Left colon (tissue), 2 donors: Measurements from ENCODE around the gene PIGZ. TPM values are rescaled to one million over a fixed set of nuclear protein-coding genes. Genes with fewer than 3 reads are reported as not detected.

Source experiments
- ATAC-seq: fragments of 200-7000 bp; cut with Tn5 transposase; one replicate; pipeline ENCODE4 v1.9.1; 2020; ENCODE audit warnings: mild to moderate bottlenecking, moderate library complexity
- DNase-seq, 2 donors: peaks; one replicate each; pipeline ENCODE4 v3.0.0-alpha.2; 2020
- intact Hi-C, 2 donors: fragments of 100-400 bp; cut with DNase I in 1 of 2; cut with micrococcal nuclease in 1 of 2; formaldehyde crosslinking; loops; one replicate each; pipeline versions ENCODE4 v1.11.2 to v1.14.0; 2022; cut with DNase I, micrococcal nuclease
- total RNA-seq, 2 donors: library from RNA; stranded (reverse); fragmentation: NEBNext Ultra II Directional; extraction: Animal tissue kit (Norgen Biotek cat#: 25700); gene quantifications; one replicate each; pipeline ENCODE4 v1.2.1, GENCODE V29; 2021
- donor health status: DM: no; HTN: no; CAD: no.
- donor health status: DM: yes; HTN: yes; CAD: no.

The PIGZ gene
- total RNA-seq, 2 donors from 2014 or later = 92.6 to 129 TPM

GRCh38 chr3:196989721-196990262 is 21.2 kb upstream of the PIGZ start:
- DNase-seq = peak in 1 of 2 donors; percentile 23
- ATAC-seq = peak; percentile 19
- intact Hi-C loops = no loop called here

GRCh38 chr3:196988241-196989029 is 19.8 kb upstream of the PIGZ start:
- intact Hi-C loops = no loop called here
- ATAC-seq (peak; percentile 88), DNase-seq (peak; percentile 54 to 55)

- ATAC-seq (no peak), DNase-seq (peak in 1 of 2 donors; percentile 10)
- intact Hi-C loops = no loop called here
Measured at GRCh38 chr3:196987022-196987421, 18.4 kb upstream of the PIGZ start.

DNA sequence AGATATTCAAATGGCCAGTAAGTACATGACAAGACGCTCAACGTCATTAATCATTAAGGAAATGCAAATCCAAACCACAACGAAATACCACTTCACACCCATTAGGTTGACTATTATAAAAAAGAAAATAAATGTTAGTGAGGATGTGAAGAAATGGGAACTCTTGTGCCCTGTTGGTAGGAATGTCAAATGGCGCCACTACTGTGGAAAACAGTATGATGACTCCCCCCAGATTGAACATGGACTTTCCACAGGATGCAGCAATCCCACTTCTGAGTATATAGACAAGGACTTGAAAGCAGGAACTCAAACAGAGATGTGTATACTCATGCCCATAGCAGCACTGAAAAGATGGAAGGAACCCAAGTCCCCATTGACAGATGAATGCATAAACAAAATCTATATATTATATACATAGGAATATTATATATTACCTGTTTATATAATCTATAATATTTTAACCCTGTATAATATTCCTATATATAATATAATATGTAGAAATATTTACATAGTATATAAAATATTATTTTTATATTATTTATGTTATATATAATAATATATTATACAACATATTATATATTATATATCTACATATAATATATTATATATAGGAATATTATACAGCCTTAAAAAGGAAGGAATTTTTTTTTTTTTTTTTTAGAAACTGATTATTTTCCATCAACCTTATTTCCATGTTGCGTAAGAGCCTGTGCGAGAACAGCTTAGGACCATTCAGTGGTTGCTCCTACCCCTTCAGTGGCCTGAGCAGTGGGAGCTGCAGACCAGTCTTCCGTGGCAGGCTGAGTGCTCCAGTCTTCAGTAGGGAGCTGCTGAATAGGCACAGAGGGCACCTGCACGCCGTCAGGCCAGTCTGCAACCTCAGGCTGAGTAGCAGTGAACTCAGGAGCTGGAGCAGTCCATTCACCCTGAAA is 17.6 kb upstream of the PIGZ start:
- intact Hi-C loops = no loop called here
- DNase-seq (peak in 1 of 2 donors; percentile 2), ATAC-seq (no peak)

DNA sequence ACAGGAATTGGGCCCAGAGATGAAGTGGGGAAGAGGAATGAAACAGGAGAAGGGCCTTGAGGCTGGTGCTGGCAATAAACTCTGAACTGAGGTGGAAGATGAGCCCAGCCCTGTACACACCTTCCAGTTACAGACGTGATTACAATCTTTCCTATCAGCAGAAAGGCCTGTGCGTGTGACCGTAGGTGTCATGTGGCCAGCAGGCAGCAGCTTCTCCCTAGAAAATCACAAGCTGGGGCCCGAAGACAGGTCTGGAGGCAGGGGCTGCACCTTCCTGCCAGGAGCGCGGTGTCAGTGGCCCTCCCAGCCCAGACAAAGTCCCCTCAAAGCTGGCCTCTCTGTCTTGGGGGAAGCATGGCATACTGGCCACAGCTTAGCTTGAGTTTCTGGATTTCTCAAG is 16.7 kb upstream of the PIGZ start:
- intact Hi-C loops = no loop called here
- DNase-seq (peak in 1 of 2 donors; percentile 25), ATAC-seq (peak; percentile 64)

GRCh38 chr3:196983186-196983585 is 14.6 kb upstream of the PIGZ start:
- intact Hi-C loops = no loop called here
- no peak for DNase-seq

GRCh38 chr3:196981657-196982056 is 13.0 kb upstream of the PIGZ start:
- intact Hi-C loops = no loop called here
- no peak for ATAC-seq
- DNase-seq = no peak

More at GRCh38 chr3:196983186-196983585, 14.6 kb upstream of the PIGZ start:
- ATAC-seq = no peak

DNA sequence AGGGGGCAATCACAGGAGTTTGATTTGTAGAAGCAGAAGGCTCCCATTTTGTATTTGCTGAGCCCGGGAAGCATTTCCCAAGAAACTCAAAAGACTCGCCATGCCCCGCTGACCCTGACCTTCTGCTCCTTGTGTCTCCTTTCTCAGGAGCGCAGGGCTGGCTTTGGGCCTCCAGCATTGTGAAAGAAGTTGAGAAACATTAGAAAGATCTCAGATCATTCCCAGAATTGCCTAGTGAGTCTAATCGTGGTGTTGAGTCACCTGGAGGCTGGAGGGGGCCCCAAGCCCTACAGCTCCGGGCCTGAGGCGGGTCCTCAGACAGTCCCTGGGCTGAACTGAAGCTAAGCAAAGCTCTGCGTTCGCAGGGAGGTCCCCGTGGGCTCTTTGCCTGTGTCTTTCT is 10.9 kb upstream of the PIGZ start:
- intact Hi-C loops = loop anchor here in 1 of 2 donors (10.0 kb wide), 1 partner anchor 135 kb away; no protein-coding TSS in a partner anchor
- ATAC-seq (no peak), DNase-seq (no peak)

GRCh38 chr3:196976941-196977340 is 8.3 kb upstream of the PIGZ start:
- DNase-seq = no peak
- intact Hi-C loops = loop anchor here in 1 of 2 donors (10.0 kb wide), 1 partner anchor 132 kb away; no protein-coding TSS in a partner anchor
- no peak for ATAC-seq

DNA sequence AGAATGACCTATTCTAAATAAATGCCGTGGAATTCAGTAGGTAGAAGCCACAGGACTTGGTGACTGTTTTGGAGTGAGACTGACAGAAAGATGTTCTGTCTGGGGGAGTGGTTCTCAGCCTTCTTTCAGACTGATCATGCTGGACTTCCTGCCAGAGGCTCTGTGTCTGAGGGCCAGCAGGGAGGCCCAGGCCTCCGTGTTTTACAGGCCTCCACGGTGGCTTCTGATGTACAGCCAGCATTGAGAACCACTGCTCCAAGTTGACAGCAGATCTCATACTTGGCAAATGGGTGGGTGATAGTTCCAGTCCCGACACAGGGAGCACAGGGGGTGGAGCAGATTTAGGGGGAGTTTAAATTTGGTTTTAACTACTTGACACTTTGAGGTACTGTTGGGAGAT is 6.7 kb upstream of the PIGZ start:
- ATAC-seq (no peak), DNase-seq (no peak)
- intact Hi-C loops = loop anchor here in 1 of 2 donors (10.0 kb wide), 1 partner anchor 131 kb away; no protein-coding TSS in a partner anchor

DNA sequence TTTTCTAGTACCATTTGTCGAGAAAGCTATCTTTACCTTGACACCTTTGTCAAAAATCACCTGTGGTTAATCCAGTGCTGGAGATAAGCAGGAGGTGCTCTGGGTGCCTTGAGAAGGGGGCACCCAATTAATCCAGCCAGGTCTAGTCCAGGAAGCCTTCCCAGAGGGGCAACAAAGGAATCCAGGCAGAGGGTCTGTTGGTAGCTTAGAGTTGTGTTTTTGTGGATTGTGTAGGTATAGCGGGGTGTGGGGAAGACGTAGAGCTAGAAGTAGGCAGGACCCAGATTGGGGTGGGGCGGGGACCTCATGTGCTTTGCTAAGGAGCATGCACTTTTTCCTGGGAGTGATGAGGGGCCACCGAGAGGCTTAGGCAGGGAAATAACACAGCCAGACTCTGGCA is 6.0 kb upstream of the PIGZ start:
- DNase-seq (no peak), ATAC-seq (no peak)
- intact Hi-C loops = loop anchor here in 1 of 2 donors (10.0 kb wide), 1 partner anchor 130 kb away; no protein-coding TSS in a partner anchor

DNA sequence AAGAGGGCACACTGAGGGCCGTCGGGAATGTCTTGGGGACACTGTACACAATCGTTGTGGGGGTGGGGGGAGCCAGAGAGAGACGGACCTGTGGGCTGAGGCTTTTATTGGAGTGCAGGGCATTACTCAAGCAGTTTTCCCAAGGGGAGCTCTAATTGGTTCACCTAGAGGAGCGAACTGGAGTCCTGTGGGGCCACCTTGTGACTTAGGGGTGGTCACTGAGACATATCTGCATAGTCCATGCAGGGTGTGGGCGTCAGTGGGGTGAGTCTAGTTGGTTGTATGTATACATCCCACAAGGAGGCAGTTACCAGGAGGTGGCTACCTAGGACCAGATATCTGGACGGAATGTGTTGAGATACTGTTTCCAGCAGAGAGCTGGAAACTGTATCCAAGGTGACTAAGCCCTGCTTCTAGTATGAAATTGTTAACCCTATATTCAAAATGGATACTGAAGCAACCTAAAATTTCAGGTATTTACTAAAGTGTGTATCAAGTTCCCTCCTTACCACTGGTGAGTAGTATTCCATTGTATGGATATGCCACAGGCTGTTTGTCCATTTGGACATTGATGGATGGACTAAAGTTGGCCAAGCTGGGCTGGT is 2.6 kb upstream of the PIGZ start:
- intact Hi-C loops = loop anchor here in 1 of 2 donors (10.0 kb wide), 1 partner anchor 126 kb away; no protein-coding TSS in a partner anchor
- no peak for DNase-seq
- no peak for ATAC-seq

GRCh38 chr3:196970547-196971093 is 2.0 kb upstream of the PIGZ start:
- intact Hi-C loops = loop anchor here in 1 of 2 donors (10.0 kb wide), 1 partner anchor 126 kb away; no protein-coding TSS in a partner anchor
- DNase-seq (no peak), ATAC-seq (no peak)

DNA sequence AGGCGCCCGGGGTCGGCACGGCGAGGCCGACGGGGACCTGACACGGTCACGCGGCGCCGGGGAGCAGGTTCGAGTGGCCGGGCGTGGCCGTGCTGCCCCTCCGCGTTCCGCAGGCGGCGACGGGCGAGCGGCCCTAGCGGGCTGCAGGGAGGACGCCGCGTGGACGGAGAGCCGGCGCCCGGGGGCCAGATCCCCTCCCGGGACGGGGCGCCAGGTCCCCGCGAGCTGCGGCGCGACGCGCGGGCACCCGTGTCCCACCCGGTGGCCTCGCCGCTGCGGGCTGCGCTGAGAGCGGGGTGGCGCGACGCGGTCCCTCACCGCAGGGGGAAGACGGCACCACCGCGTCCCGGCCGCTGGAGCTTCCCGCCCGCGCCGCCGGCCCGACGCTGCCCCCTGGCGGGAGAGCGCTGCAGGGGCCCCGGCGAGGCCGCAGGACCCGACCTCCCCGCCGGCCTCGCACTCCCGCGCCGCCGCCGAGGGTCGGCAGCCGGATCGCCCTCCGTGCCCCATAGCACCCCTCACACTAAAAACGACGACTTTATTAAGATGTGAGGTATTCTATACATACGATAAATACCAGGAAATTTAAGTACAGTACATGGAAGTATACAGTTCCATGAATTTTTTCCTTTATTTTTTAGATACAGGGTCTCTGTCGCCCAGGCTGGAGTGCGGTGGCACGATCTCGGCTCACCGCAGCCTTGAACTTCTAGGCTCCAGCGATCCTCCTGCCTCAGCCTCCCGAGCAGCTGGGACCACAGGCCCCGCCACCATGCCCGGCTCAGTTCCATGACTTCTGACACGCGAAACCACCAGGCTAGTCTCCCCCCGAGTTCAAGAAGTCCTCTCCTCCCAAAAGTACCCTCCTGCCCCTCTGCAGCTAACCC is 1.3 kb upstream of the PIGZ start:
- intact Hi-C loops = loop anchor here in 1 of 2 donors (10.0 kb wide), 1 partner anchor 125 kb away; no protein-coding TSS in a partner anchor
- peak in 1 of 2 donors; percentile 76 for DNase-seq
- peak; percentile 66 for ATAC-seq

DNA sequence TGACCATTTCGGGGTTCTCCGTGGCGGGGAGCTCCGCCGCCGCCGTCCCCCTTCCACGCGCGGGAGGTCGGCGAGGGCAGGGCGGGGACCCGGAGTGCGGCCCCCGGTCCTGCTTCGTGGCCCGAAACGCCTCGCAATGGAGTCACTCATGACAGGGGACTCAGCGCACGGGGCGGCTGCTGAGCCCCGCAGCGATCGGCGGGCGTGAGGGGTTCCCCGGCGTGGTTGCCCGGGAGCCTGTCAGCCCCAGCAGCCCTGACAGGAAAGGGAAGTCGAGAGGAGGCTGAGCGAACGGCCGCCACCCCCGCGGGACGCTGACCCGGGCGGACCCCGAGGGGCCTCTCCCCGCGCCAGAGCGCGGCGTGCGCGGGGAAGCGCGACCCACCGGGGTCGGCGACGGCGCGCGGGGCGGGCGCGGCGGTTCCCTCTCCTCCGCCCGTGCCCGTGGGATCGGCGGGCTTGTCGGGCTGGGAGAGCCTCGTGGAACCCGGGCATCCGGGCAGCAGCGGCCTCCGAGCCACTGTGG is 564 bp upstream of the PIGZ start:
- intact Hi-C loops = no loop called here
- peak in 1 of 2 donors; percentile 51 for DNase-seq
- ATAC-seq = peak; percentile 33

- intact Hi-C loops = no loop called here
- ATAC-seq = no peak
- no peak for DNase-seq
Measured at GRCh38 chr3:196967412-196968232, 1.0 kb downstream of the PIGZ start.
